Activated CD8-positive, alpha-beta T cell treated with anti-CD3 and anti-CD28 coated beads, Interleukin-2, amount 10 ng/mL, durations not matched to agents 7 days and 5 days (primary cell): ENCODE data around the gene POLR3F. TPM values are rescaled to one million over a fixed set of nuclear protein-coding genes. Genes with fewer than 3 reads are reported as not detected.

Experiments
- ATAC-seq: fragments of 150-1000 bp; cut with Tn5 transposase; one replicate; pipeline ENCODE4 v1.10.0; 2021; ENCODE audit warnings: moderate library complexity
- CTCF ChIA-PET: fragments of 350-600 bp; sonication (Branson Sonifier 250); formaldehyde crosslinking; loops from one replicate; lab custom pipeline; 2021; ENCODE audit warnings: antibody characterized with exemption; lab: Charles Lee
- POLR2A ChIA-PET: fragments of 350-600 bp; sonication (Branson Sonifier 250); formaldehyde crosslinking; loops from one replicate; lab custom pipeline; 2021; ENCODE audit warnings: antibody characterized with exemption; lab: Charles Lee
- DNase-seq: peaks from one replicate; pipeline ENCODE4 v3.0.0-alpha.2; 2020
- H3K27ac Mint-ChIP-seq: one replicate; pipeline ENCODE4 v1.8.0; 2021; ENCODE audit warnings: mild to moderate bottlenecking, mixed read lengths
- H3K27me3 Mint-ChIP-seq: one replicate; pipeline ENCODE4 v1.8.0; 2021; ENCODE audit warnings: low read depth, mixed read lengths
- H3K36me3 Mint-ChIP-seq: one replicate; pipeline ENCODE4 v1.8.0; 2021; ENCODE audit warnings: low read depth, mixed read lengths
- H3K4me1 Mint-ChIP-seq: one replicate; pipeline ENCODE4 v1.8.0; 2021; ENCODE audit warnings: low read depth, mixed read lengths
- H3K4me3 Mint-ChIP-seq: one replicate; pipeline ENCODE4 v1.8.0; 2021; ENCODE audit warnings: mild to moderate bottlenecking, mixed read lengths
- H3K9me3 Mint-ChIP-seq: one replicate; pipeline ENCODE4 v1.8.0; 2022; ENCODE audit warnings: mixed read lengths; ENCODE audit not compliant: insufficient read depth
- microRNA-seq: library from miRNA; unstranded; fragments of <30 nt; microRNA quantifications from one replicate; pipeline ENCODE4 v1.2.0, GENCODE V29; 2022
- total RNA-seq, 2 experiments: library from RNA; stranded (reverse); gene quantifications; one replicate each; pipeline ENCODE4 v1.2.3, GENCODE V29; 2021

The POLR3F gene
- total RNA-seq, 2 experiments from 2014 or later, result 8.3 to 8.4 TPM

- H3K4me1 Mint-ChIP-seq, result no peaks in the 10 kb centered on the region
- no peaks in the 10 kb centered on the region for H3K9me3 Mint-ChIP-seq
- ChIA-PET CTCF (interaction anchor here (0.8 to 1.2 kb wide), 2 partner anchors 15 to 115 kb away, joined by 3 to 4 read pairs; no protein-coding TSS in a partner anchor), POLR2A (interaction anchor here (0.8 to 0.9 kb wide), 2 partner anchors 33 to 61 kb away, joined by 3 read pairs; no protein-coding TSS in a partner anchor)
- no peak overlapping the region for H3K4me3 Mint-ChIP-seq
- no peaks in the 10 kb centered on the region for H3K27me3 Mint-ChIP-seq
- no peak overlapping the region for H3K27ac Mint-ChIP-seq
- ATAC-seq (no peak), DNase-seq (no peak)
- peaks cover 77% of the 10 kb centered on the region for H3K36me3 Mint-ChIP-seq
These were observed 61.9 kb downstream of the POLR3F start for GRCh38 chr20:18529041-18529440.

GRCh38 chr20:18532626-18533025 is 65.4 kb downstream of the POLR3F start:
- POLR2A ChIA-PET, result no interaction called here
- H3K36me3 Mint-ChIP-seq, result peaks cover 78% of the 10 kb centered on the region
- no peak overlapping the region for H3K27ac Mint-ChIP-seq
- H3K9me3 Mint-ChIP-seq, result no peaks in the 10 kb centered on the region
- no peaks in the 10 kb centered on the region for H3K27me3 Mint-ChIP-seq
- CTCF ChIA-PET, result no interaction called here
- no peak overlapping the region for H3K4me3 Mint-ChIP-seq
- ATAC-seq, result no peak
- no peaks in the 10 kb centered on the region for H3K4me1 Mint-ChIP-seq
- no peak for DNase-seq

GRCh38 chr20:18533491-18533890 is 66.3 kb downstream of the POLR3F start:
- no peak overlapping the region for H3K4me3 Mint-ChIP-seq
- H3K4me1 Mint-ChIP-seq, result no peaks in the 10 kb centered on the region
- no peaks in the 10 kb centered on the region for H3K27me3 Mint-ChIP-seq
- no peak for ATAC-seq
- H3K9me3 Mint-ChIP-seq, result no peaks in the 10 kb centered on the region
- H3K36me3 Mint-ChIP-seq, result peaks cover 73% of the 10 kb centered on the region
- ChIA-PET POLR2A (no interaction called here), CTCF (no interaction called here)
- H3K27ac Mint-ChIP-seq, result no peak overlapping the region
- DNase-seq, result no peak

GRCh38 chr20:18533978-18534644 is 66.9 kb downstream of the POLR3F start:
- H3K27me3 Mint-ChIP-seq, result no peaks in the 10 kb centered on the region
- POLR2A ChIA-PET, result interaction anchor here (0.6 kb wide), 1 partner anchor 26 kb away, joined by 3 read pairs; the partner anchor contains the start of gene SEC23B
- H3K27ac Mint-ChIP-seq, result no peak overlapping the region

More at GRCh38 chr20:18533978-18534644, 66.9 kb downstream of the POLR3F start:
- Mint-ChIP-seq H3K4me1 (no peaks in the 10 kb centered on the region), H3K36me3 (peaks cover 68% of the 10 kb centered on the region), H3K4me3 (no peak overlapping the region), H3K9me3 (no peaks in the 10 kb centered on the region)
- CTCF ChIA-PET, result no interaction called here
- no peak for ATAC-seq
- DNase-seq, result no peak

Small RNAs within 50 kb of the gene (microRNA-seq; reads per million reads assigned to microRNA genes)
- 1.7 reads per million for gene MIR3192

Other genes starting within 250 kb of the POLR3F start
- 1 to 10 TPM; 6.0 to 7.2 TPM for gene ZNF133, start 178.9 kb upstream of the POLR3F start, total RNA-seq
- 1 to 10 TPM; 1.4 to 1.6 TPM for gene DZANK1, start 360 bp upstream of the POLR3F start, total RNA-seq
- gene RBBP9, start 29.8 kb downstream of the POLR3F start, total RNA-seq, result 10 to 100 TPM; 10.6 to 10.8 TPM
- 10 to 100 TPM; 59.6 to 63.9 TPM for gene SEC23B, start 40.5 kb downstream of the POLR3F start, total RNA-seq
- gene SMIM26, start 100.0 kb downstream of the POLR3F start, total RNA-seq, result 10 to 100 TPM; 41.9 to 51.0 TPM
- gene DTD1, start 120.7 kb downstream of the POLR3F start, total RNA-seq, result 10 to 100 TPM; 25.9 to 28.5 TPM